Measurements from ENCODE around the gene SLC9A1. TPM values are rescaled to one million over a fixed set of nuclear protein-coding genes. Genes with fewer than 3 reads are reported as not detected.

The SLC9A1 gene
- total RNA-seq, 6 experiments from 2014 or later: 37.1 to 51.0 (median 44.7) TPM

GRCh38 chr1:27105018-27105417, 49.9 kb downstream of the SLC9A1 start:
- Mint-ChIP-seq H3K4me1 (ENCODE audit: low read depth) (peaks cover 22% of the 10 kb centered on the region), H3K4me3 (no peak overlapping the region), H3K27me3 (ENCODE audit: insufficient read depth) (peaks cover 2% of the 10 kb centered on the region; the same call in 1 of the 2 replicates), H3K36me3 (ENCODE audit: low read depth) (peaks cover 5% of the 10 kb centered on the region), H3K9me3 (no peaks in the 10 kb centered on the region), H3K27ac (peak overlapping the region; percentile 73)
- no peak for DNase-seq
- TF ChIP-seq CTCF (IDR thresholded peaks at IDR 0.05): no peak

- Mint-ChIP-seq H3K27me3 (ENCODE audit: insufficient read depth) (peaks cover 2% of the 10 kb centered on the region; the same call in 1 of the 2 replicates), H3K4me1 (ENCODE audit: low read depth) (peaks cover 31% of the 10 kb centered on the region), H3K27ac (peak overlapping the region; percentile 29; the same call in 1 of the 2 replicates), H3K4me3 (no peak overlapping the region), H3K36me3 (ENCODE audit: low read depth) (no peaks in the 10 kb centered on the region; the same call in 1 of the 2 replicates), H3K9me3 (no peaks in the 10 kb centered on the region)
- DNase-seq: no peak
- no peak for TF ChIP-seq CTCF (IDR thresholded peaks at IDR 0.05)
Measured at GRCh38 chr1:27103498-27103897, 51.4 kb downstream of the SLC9A1 start.

- H3K4me1 Mint-ChIP-seq (ENCODE audit: low read depth): peaks cover 35% of the 10 kb centered on the region
- H3K9me3 Mint-ChIP-seq: no peaks in the 10 kb centered on the region
- DNase-seq: peak; percentile 31
- H3K36me3 Mint-ChIP-seq (ENCODE audit: low read depth): no peaks in the 10 kb centered on the region; the same call in 1 of the 2 replicates
- H3K27me3 Mint-ChIP-seq (ENCODE audit: insufficient read depth): peaks cover 3% of the 10 kb centered on the region
- peak; percentile 98 for TF ChIP-seq CTCF (IDR thresholded peaks at IDR 0.05)
- H3K4me3 Mint-ChIP-seq: no peak overlapping the region
- no peak overlapping the region for H3K27ac Mint-ChIP-seq
Measured at GRCh38 chr1:27102707-27103468, 52.0 kb downstream of the SLC9A1 start.

- H3K36me3 Mint-ChIP-seq (ENCODE audit: low read depth): no peaks in the 10 kb centered on the region; the same call in 1 of the 2 replicates
- no peak for TF ChIP-seq CTCF (IDR thresholded peaks at IDR 0.05)
Measured at GRCh38 chr1:27102134-27102706, 52.7 kb downstream of the SLC9A1 start.

GRCh38 chr1:27101696-27102095, 53.2 kb downstream of the SLC9A1 start:
- H3K9me3 Mint-ChIP-seq: no peaks in the 10 kb centered on the region
- no peak for TF ChIP-seq CTCF (IDR thresholded peaks at IDR 0.05)
- peaks cover 4% of the 10 kb centered on the region for H3K27me3 Mint-ChIP-seq (ENCODE audit: insufficient read depth)
- H3K36me3 Mint-ChIP-seq (ENCODE audit: low read depth): no peaks in the 10 kb centered on the region; the same call in 1 of the 2 replicates
- H3K4me3 Mint-ChIP-seq: no peak overlapping the region
- H3K27ac Mint-ChIP-seq: no peak overlapping the region
- DNase-seq: no peak
- H3K4me1 Mint-ChIP-seq (ENCODE audit: low read depth): peaks cover 40% of the 10 kb centered on the region

More at GRCh38 chr1:27102134-27102706, 52.7 kb downstream of the SLC9A1 start:
- Mint-ChIP-seq H3K4me3 (no peak overlapping the region), H3K27ac (no peak overlapping the region), H3K4me1 (ENCODE audit: low read depth) (peaks cover 39% of the 10 kb centered on the region), H3K9me3 (no peaks in the 10 kb centered on the region), H3K27me3 (ENCODE audit: insufficient read depth) (peaks cover 4% of the 10 kb centered on the region)
- no peak for DNase-seq

All from HFFc6 (cell line).